HepG2 (cell line): ENCODE data around the gene CAPN9. TPM values are rescaled to one million over a fixed set of nuclear protein-coding genes. Genes with fewer than 3 reads are reported as not detected.

Source experiments
- AKNA ChIP-seq: sonication (generic); formaldehyde crosslinking; IDR thresholded peaks from 2 replicates; pipeline ENCODE4 v1.4.0; 2020; ENCODE audit warnings: missing genetic modification reagents, borderline replicate concordance
- HDAC1 ChIP-seq: sonication (generic); formaldehyde crosslinking; IDR thresholded peaks from 2 replicates; pipeline ENCODE4 v1.5.1; 2020; ENCODE audit warnings: mild to moderate bottlenecking, missing genetic modification reagents
- HNF4G ChIP-seq, 2 experiments: sonication (generic) in 1 of 2; formaldehyde crosslinking in 1 of 2; IDR thresholded peaks; 2 replicates each; pipeline versions ENCODE4 v1.4.0 to v1.6.1; 2011 to 2020; ENCODE audit warnings: borderline replicate concordance in 2 of 2, low read depth in 2 of 2, mild to moderate bottlenecking in 2 of 2, low read length in 1 of 2, missing genetic modification reagents in 1 of 2, moderate library complexity in 1 of 2
- HOXA9 ChIP-seq: sonication (generic); formaldehyde crosslinking; IDR thresholded peaks from 2 replicates; pipeline ENCODE4 v1.8.1; 2022; ENCODE audit warnings: missing genetic modification reagents, mild to moderate bottlenecking, moderate library complexity, borderline replicate concordance
- IRF9 ChIP-seq: sonication (generic); formaldehyde crosslinking; IDR thresholded peaks from 2 replicates; pipeline ENCODE4 v1.8.0; 2022; ENCODE audit warnings: missing genetic modification reagents, mild to moderate bottlenecking, borderline replicate concordance
- MEIS2 ChIP-seq: sonication (generic); formaldehyde crosslinking; IDR thresholded peaks from 2 replicates; pipeline ENCODE4 v1.9.0; 2021; ENCODE audit warnings: mild to moderate bottlenecking, missing genetic modification reagents
- MIER3 ChIP-seq: IDR thresholded peaks from 2 replicates; pipeline ENCODE4 v1.6.1; 2016; ENCODE audit warnings: missing compliant biosample characterization, borderline replicate concordance
- MLLT10 ChIP-seq: sonication (generic); formaldehyde crosslinking; IDR thresholded peaks from 2 replicates; pipeline ENCODE4 v1.4.0; 2020; ENCODE audit warnings: missing genetic modification reagents
- PATZ1 ChIP-seq: sonication (generic); formaldehyde crosslinking; IDR thresholded peaks from 2 replicates; pipeline ENCODE4 v1.4.0; 2020; ENCODE audit warnings: missing genetic modification reagents
- PAWR ChIP-seq: sonication (generic); formaldehyde crosslinking; IDR thresholded peaks from 2 replicates; pipeline ENCODE4 v1.4.0; 2020; ENCODE audit warnings: missing genetic modification reagents, mild to moderate bottlenecking, borderline replicate concordance
- PPARG ChIP-seq: conservative IDR thresholded peaks from 2 replicates; pipeline ENCODE4 v1.6.1; 2016; ENCODE audit warnings: missing biosample characterization, missing genetic modification reagents
- RFXAP ChIP-seq: sonication (generic); formaldehyde crosslinking; IDR thresholded peaks from 2 replicates; pipeline ENCODE4 v1.4.0; 2020; ENCODE audit warnings: missing genetic modification reagents, borderline replicate concordance
- SAP130 ChIP-seq: IDR thresholded peaks from 2 replicates; pipeline ENCODE4 v1.6.1; 2016; ENCODE audit warnings: low read depth
- SRSF9 ChIP-seq: fragments of 200-400 bp; formaldehyde crosslinking; IDR thresholded peaks from 2 replicates; pipeline ENCODE4 v1.6.1; 2018; ENCODE audit warnings: borderline replicate concordance, mild to moderate bottlenecking, low read depth, low read length; ENCODE audit not compliant: insufficient read depth, poor library complexity, severe bottlenecking
- THRA ChIP-seq: sonication (generic); formaldehyde crosslinking; IDR thresholded peaks from 2 replicates; pipeline ENCODE4 v1.4.0; 2020; ENCODE audit warnings: missing genetic modification reagents, borderline replicate concordance
- ZFY ChIP-seq: sonication (generic); formaldehyde crosslinking; IDR thresholded peaks from 2 replicates; pipeline ENCODE4 v1.4.0; 2020; ENCODE audit warnings: missing genetic modification reagents
- ZNF569 ChIP-seq: sonication (generic); formaldehyde crosslinking; IDR thresholded peaks from 2 replicates; pipeline ENCODE4 v1.5.0; 2020; ENCODE audit warnings: mild to moderate bottlenecking, missing genetic modification reagents, moderate library complexity, borderline replicate concordance
- ZNF678 ChIP-seq: sonication (generic); formaldehyde crosslinking; IDR thresholded peaks from 2 replicates; pipeline ENCODE4 v1.4.0; 2020; ENCODE audit warnings: mild to moderate bottlenecking, missing genetic modification reagents
- polyA plus RNA-seq, 8 experiments: library from polyadenylated mRNA; depleted of rRNA in 3 of 8; stranded (reverse) in 7 of 8; unstranded in 1 of 8; fragments of >200 nt; fragmentation: Illumina TruSeq in 4 of 8; extraction: Trizol in 4 of 8; gene quantifications; 2 replicates each; pipeline versions ENCODE4 v1.2.1 to v1.2.3, GENCODE V29; 2011 to 2016; ENCODE audit warnings: low read depth in 4 of 8, missing spikeins in 1 of 8, mixed read lengths in 1 of 8; ENCODE audit not compliant: insufficient read depth in 1 of 8
- total RNA-seq, 5 experiments: library from RNA; depleted of rRNA; stranded (reverse); fragments of >200 nt; fragmentation: Illumina TruSeq; extraction: Trizol; gene quantifications; 2 replicates each; pipeline ENCODE4 v1.2.3, GENCODE V29; 2016; ENCODE audit warnings: low read depth in 1 of 5

Gene CAPN9
- total and polyA plus RNA-seq, 2 of the 13 experiments (the other 11 are each of a cell fraction or from before 2014, with no cell fraction given) = 0.04 to 0.31 TPM

- TF ChIP-seq PATZ1 (CRISPR knock-in tag) (peak; percentile 61), ZNF678 (no peak), HNF4G (IDR thresholded peaks at IDR 0.05; ENCODE audit: borderline replicate concordance, low read depth, low read length) (no peak), HNF4G (CRISPR knock-in tag; IDR thresholded peaks at IDR 0.05; ENCODE audit: borderline replicate concordance, low read depth) (no peak), ZFY (CRISPR knock-in tag) (no peak), MLLT10 (CRISPR knock-in tag) (no peak), RFXAP (no peak), HDAC1 (CRISPR knock-in tag) (no peak), THRA (CRISPR knock-in tag) (peak; percentile 28; the same call in 1 of the 2 replicates), PAWR (no peak), ZNF569 (CRISPR knock-in tag) (no peak), SRSF9 (no peak), SAP130 (CRISPR knock-in tag) (peak; percentile 48), MEIS2 (no peak), AKNA (no peak), HOXA9 (CRISPR knock-in tag) (no peak), IRF9 (CRISPR knock-in tag) (no peak), MIER3 (CRISPR knock-in tag) (peak; percentile 31; the same call in 1 of the 2 replicates), PPARG (no peak)
These were observed 16.2 kb upstream of the CAPN9 start (continued) for GRCh38 chr1:230730977-230731376.
